Bronchial epithelial cell (primary cell): ENCODE measurements around the gene TAF1C. TPM values are rescaled to one million over a fixed set of nuclear protein-coding genes. Genes with fewer than 3 reads are reported as not detected.

Experiments
- DNase-seq: peaks from one replicate; pipeline ENCODE4 v3.0.0-alpha.2; 2010; ENCODE audit warnings: low read depth
- FAIRE-seq: peaks from 2 replicates; lab custom pipeline; 2011; peaks lifted over from hg19 to GRCh38; lab: Jason Lieb, UNC
- H3K27me3 ChIP-seq: 2 replicates; pipeline ENCODE4 v1.5.1; 2011; ENCODE audit warnings: low read length; ENCODE audit not compliant: control insufficient read depth, insufficient read depth
- H3K36me3 ChIP-seq: 2 replicates; pipeline ENCODE4 v1.5.1; 2011; ENCODE audit warnings: low read length; ENCODE audit not compliant: control insufficient read depth, insufficient read depth
- H3K4me3 ChIP-seq: 2 replicates; pipeline ENCODE4 v1.5.1; 2011; ENCODE audit warnings: mild to moderate bottlenecking, low read depth, low read length, control low read depth
- CTCF ChIP-seq: IDR thresholded peaks from 2 replicates; pipeline ENCODE4 v1.5.1; 2011; ENCODE audit warnings: mild to moderate bottlenecking, moderate library complexity, low read length, control low read depth, inconsistent platforms; ENCODE audit not compliant: insufficient read depth, severe bottlenecking
- total RNA-seq: library from RNA; depleted of rRNA; stranded (reverse); fragments of >200 nt; gene quantifications from 2 replicates; pipeline ENCODE4 v1.2.1, GENCODE V29; 2014

TAF1C gene
- total RNA-seq, 1 donor from 2014 or later: 7.9 TPM

- FAIRE-seq: no peak
- no peak for TF ChIP-seq CTCF
- no peaks in the 10 kb centered on the region for H3K36me3 ChIP-seq
- H3K27me3 ChIP-seq: no peaks in the 10 kb centered on the region
- no peak for DNase-seq
- no peak overlapping the region for H3K4me3 ChIP-seq
Observed at GRCh38 chr16:84132527-84133285, 54.2 kb downstream of the TAF1C start.

- no peak overlapping the region for H3K4me3 ChIP-seq
- H3K27me3 ChIP-seq: no peaks in the 10 kb centered on the region
- FAIRE-seq: no peak
- no peaks in the 10 kb centered on the region for H3K36me3 ChIP-seq
- TF ChIP-seq CTCF: no peak
- DNase-seq: no peak
Observed at GRCh38 chr16:84131117-84131516, 55.7 kb downstream of the TAF1C start.

Other genes starting within 250 kb of the TAF1C start
- 1.1 and 1.8 TPM in 2 replicates for gene OSGIN1, start 233.8 kb downstream of the TAF1C start, total RNA-seq
- gene NECAB2, start 218.8 kb downstream of the TAF1C start, total RNA-seq: not detected in 2 replicates
- not detected in 2 replicates for gene SLC38A8, start 144.3 kb downstream of the TAF1C start, total RNA-seq
- 63.4 and 67.3 TPM in 2 replicates for gene MBTPS1, start 70.1 kb downstream of the TAF1C start, total RNA-seq
- gene HSDL1, start 41.9 kb downstream of the TAF1C start, total RNA-seq: 25.9 and 36.3 TPM in 2 replicates
- not detected in 2 replicates for gene DNAAF1, start 41.7 kb downstream of the TAF1C start, total RNA-seq
- not detected in 2 replicates for gene ADAD2, start 4.1 kb upstream of the TAF1C start, total RNA-seq
- not detected in 2 replicates for gene KCNG4, start 53.0 kb upstream of the TAF1C start, total RNA-seq
- not detected in 2 replicates for gene WFDC1, start 107.8 kb upstream of the TAF1C start, total RNA-seq
- gene ATP2C2, start 181.5 kb upstream of the TAF1C start, total RNA-seq: 32.1 and 204 TPM in 2 replicates